Panc1 (cell line): ENCODE measurements around the gene SCART1. TPM values are rescaled to one million over a fixed set of nuclear protein-coding genes. Genes with fewer than 3 reads are reported as not detected.

Experiments used
- ATAC-seq: fragments of 200-7000 bp; cut with Tn5 transposase; 2 replicates; pipeline ENCODE4 v1.9.1; 2020; ENCODE audit warnings: mild to moderate bottlenecking, moderate library complexity
- BruUV-seq: library from RNA; stranded (reverse); fragments of 400-500 nt; replicated peaks from 2 replicates; lab custom pipeline; 2021; lab: Mats Ljungman, UMichigan
- CTCF ChIA-PET: fragments of 300-600 bp; sonication (Branson Sonifier 250); formaldehyde crosslinking; loops from one replicate; lab custom pipeline; 2022; ENCODE audit warnings: antibody characterized with exemption; lab: Charles Lee
- POLR2A ChIA-PET: fragments of 300-600 bp; sonication (Branson Sonifier 250); formaldehyde crosslinking; loops from one replicate; lab custom pipeline; 2022; ENCODE audit warnings: antibody characterized with exemption; lab: Charles Lee
- DNase-seq: peaks from one replicate; pipeline ENCODE4 v3.0.0-alpha.2; 2010; ENCODE audit warnings: low read depth, low spot score
- H3K27ac ChIP-seq: 2 replicates; pipeline ENCODE4 v1.5.1; 2011; ENCODE audit warnings: mild to moderate bottlenecking, low read length, inconsistent platforms
- H3K27me3 ChIP-seq: fragments of 200-500 bp; sonication (Bioruptor generic); 2 replicates; pipeline ENCODE4 v1.6.0; 2014; ENCODE audit warnings: low read length, inconsistent platforms; ENCODE audit not compliant: control insufficient read depth, insufficient read depth
- H3K36me3 ChIP-seq: fragments of 200-500 bp; sonication (Bioruptor generic); 2 replicates; pipeline ENCODE4 v1.5.1; 2014; ENCODE audit warnings: inconsistent platforms, mild to moderate bottlenecking, low read length, moderate library complexity; ENCODE audit not compliant: control insufficient read depth, insufficient read depth
- H3K4me1 ChIP-seq: 2 replicates; pipeline ENCODE4 v1.5.1; 2011; ENCODE audit warnings: inconsistent platforms, mild to moderate bottlenecking, low read length, moderate library complexity; ENCODE audit not compliant: control insufficient read depth, insufficient read depth
- H3K4me3 ChIP-seq, 2 experiments: 2 replicates each; pipeline ENCODE4 v1.5.1; 2011 to 2012; ENCODE audit warnings: low read depth in 2 of 2, low read length in 2 of 2, mild to moderate bottlenecking in 2 of 2, inconsistent platforms in 1 of 2, moderate library complexity in 1 of 2
- H3K9me3 ChIP-seq: fragments of 200-500 bp; sonication (Bioruptor generic); 2 replicates; pipeline ENCODE4 v1.5.1; 2014; ENCODE audit warnings: low read depth, mild to moderate bottlenecking, inconsistent platforms, low read length, moderate library complexity; ENCODE audit not compliant: control insufficient read depth, insufficient read depth
- CTCF ChIP-seq: fragments of 450-650 bp; IDR thresholded peaks from 2 replicates; pipeline ENCODE4 v1.5.1; 2017; ENCODE audit warnings: mild to moderate bottlenecking
- POLR2AphosphoS5 ChIP-seq: IDR thresholded peaks from 2 replicates; pipeline ENCODE4 v1.6.1; 2012; ENCODE audit warnings: mild to moderate bottlenecking, low read depth, low read length, moderate library complexity
- SIN3A ChIP-seq: IDR thresholded peaks from 2 replicates; pipeline ENCODE4 v1.6.1; 2012; ENCODE audit warnings: low read depth, mild to moderate bottlenecking, low read length, moderate library complexity, borderline replicate concordance; ENCODE audit not compliant: insufficient read depth
- TCF7L2 ChIP-seq: IDR thresholded peaks from 2 replicates; pipeline ENCODE4 v1.6.1; 2011; ENCODE audit warnings: mild to moderate bottlenecking, low read depth, low read length, inconsistent platforms
- in situ Hi-C: cut with HindIII; loops from 2 replicates; pipeline ENCODE4 v1.10.0; 2016; ENCODE audit warnings: low sequenced_read_pairs, low pct_unique_long_range_greater_than_20kb
- intact Hi-C: fragments of 100-400 bp; cut with micrococcal nuclease; formaldehyde crosslinking; loops from one replicate; pipeline ENCODE4 v1.10.0; 2022; ENCODE audit not compliant: unreplicated experiment
- total RNA-seq: library from RNA; stranded (reverse); gene quantifications from one replicate; pipeline ENCODE4 v1.2.1, GENCODE V29; 2021; ENCODE audit not compliant: unreplicated experiment
- TF ChIP-seq, protein P1 (sequence below), 2 experiments: IDR thresholded peaks; 2 replicates each; pipeline ENCODE4 v1.6.1; 2011 to 2012; ENCODE audit warnings: low read depth in 2 of 2, control low read depth in 1 of 2, low read length in 1 of 2, mild to moderate bottlenecking in 1 of 2, moderate library complexity in 1 of 2; ENCODE audit not compliant: insufficient read depth in 1 of 2

SCART1 gene
- total RNA-seq, 1 experiment from 2014 or later, result 0.57 TPM

DNA sequence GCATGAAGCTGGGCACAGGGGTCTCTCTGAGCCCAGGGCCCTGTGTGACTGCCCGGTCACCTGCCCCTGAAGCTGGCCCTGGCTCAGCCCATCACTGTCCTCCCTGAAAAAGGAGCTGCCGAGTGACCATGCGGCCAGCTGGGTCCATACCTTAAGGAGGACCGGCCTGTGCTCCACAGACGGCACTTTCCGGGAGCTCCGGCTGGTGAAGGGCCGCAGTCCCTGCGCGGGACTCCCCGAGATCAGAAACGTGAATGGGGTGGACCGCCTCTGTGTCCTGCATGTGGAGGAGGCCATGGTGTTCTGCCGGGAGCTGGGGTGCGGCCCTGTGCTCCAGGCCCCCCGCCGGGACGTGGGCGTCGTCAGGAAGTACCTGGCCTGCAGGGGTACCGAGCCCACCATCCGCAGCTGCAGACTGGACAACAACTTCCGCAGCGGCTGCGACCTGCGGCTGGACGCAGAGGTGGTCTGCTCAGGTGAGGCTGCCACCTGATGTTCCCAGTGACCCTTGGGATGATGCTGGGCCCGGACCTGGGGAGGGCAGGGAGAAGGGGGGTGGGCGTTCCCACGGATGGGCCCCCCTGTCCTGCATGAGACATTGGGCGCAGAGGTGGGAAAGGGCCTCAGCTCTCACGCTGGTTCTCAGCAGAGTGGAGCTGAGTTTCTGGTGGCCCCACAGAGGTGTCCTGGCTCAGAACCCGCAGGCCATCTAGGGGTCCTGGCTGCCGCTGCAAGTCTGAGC, 3.5 kb downstream of the SCART1 start:
- Histone ChIP-seq H3K4me1 (no peaks in the 10 kb centered on the region), H3K9me3 (no peaks in the 10 kb centered on the region), H3K36me3 (no peaks in the 10 kb centered on the region), H3K27ac (no peak overlapping the region), H3K4me3 (no peak overlapping the region), H3K27me3 (no peaks in the 10 kb centered on the region)
- CTCF ChIA-PET, result no interaction called here
- TF ChIP-seq POLR2AphosphoS5, result no peak
- TF ChIP-seq, protein P1, sequence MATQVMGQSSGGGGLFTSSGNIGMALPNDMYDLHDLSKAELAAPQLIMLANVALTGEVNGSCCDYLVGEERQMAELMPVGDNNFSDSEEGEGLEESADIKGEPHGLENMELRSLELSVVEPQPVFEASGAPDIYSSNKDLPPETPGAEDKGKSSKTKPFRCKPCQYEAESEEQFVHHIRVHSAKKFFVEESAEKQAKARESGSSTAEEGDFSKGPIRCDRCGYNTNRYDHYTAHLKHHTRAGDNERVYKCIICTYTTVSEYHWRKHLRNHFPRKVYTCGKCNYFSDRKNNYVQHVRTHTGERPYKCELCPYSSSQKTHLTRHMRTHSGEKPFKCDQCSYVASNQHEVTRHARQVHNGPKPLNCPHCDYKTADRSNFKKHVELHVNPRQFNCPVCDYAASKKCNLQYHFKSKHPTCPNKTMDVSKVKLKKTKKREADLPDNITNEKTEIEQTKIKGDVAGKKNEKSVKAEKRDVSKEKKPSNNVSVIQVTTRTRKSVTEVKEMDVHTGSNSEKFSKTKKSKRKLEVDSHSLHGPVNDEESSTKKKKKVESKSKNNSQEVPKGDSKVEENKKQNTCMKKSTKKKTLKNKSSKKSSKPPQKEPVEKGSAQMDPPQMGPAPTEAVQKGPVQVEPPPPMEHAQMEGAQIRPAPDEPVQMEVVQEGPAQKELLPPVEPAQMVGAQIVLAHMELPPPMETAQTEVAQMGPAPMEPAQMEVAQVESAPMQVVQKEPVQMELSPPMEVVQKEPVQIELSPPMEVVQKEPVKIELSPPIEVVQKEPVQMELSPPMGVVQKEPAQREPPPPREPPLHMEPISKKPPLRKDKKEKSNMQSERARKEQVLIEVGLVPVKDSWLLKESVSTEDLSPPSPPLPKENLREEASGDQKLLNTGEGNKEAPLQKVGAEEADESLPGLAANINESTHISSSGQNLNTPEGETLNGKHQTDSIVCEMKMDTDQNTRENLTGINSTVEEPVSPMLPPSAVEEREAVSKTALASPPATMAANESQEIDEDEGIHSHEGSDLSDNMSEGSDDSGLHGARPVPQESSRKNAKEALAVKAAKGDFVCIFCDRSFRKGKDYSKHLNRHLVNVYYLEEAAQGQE (IDR thresholded peaks at IDR 0.05; ENCODE audit: insufficient read depth in 1 of 2, low read depth in 2 of 2, low read length in 1 of 2), result no peak
- no peak for TF ChIP-seq CTCF
- no peak for DNase-seq
- 0 out of 2 replicates have a peak, but pooled peaks have one; percentile 8 for ATAC-seq
- POLR2A ChIA-PET, result no interaction called here
- in situ Hi-C loops (no loop called here), intact Hi-C loops (no loop called here)
- BruUV-seq, result no TSS peak

DNA sequence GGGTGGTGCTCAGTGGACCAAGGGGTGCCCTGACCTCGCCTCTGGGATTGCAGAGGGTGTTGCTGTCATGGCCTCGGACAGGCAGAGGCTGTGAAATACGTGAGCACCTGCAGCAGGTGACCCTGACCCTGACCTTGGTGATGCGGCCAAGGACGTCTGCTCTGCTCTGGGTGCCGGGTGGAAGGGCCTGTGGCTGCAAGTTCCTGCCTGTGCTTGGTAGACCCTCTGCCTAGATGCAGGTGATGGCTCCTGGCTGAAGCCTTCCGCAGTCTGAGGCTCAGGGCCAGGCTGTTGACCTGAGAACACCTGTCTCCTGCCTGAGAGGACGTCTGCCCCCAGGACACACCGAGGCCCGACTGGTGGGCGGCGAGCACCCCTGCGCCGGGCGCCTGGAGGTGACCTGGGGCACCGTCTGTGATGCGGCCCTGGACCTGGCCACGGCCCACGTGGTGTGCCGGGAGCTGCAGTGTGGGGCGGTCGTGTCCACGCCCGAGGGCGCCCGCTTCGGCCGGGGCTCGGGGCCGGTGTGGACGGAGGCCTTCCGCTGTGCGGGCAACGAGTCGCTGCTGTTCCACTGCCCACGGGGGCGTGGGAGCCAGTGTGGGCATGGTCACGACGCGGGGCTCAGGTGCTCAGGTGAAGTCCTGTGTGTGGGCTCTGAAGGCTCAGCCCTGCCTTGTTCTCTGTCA, 4.4 kb downstream of the SCART1 start:
- Histone ChIP-seq H3K27ac (no peak overlapping the region), H3K27me3 (peaks cover 3% of the 10 kb centered on the region; the same call in 1 of the 2 replicates), H3K4me1 (no peaks in the 10 kb centered on the region), H3K9me3 (no peaks in the 10 kb centered on the region), H3K4me3 (no peak overlapping the region), H3K36me3 (no peaks in the 10 kb centered on the region)
- no peak for DNase-seq
- POLR2A ChIA-PET, result no interaction called here
- in situ Hi-C loops (no loop called here), intact Hi-C loops (no loop called here)
- TF ChIP-seq POLR2AphosphoS5 (no peak), SIN3A (no peak), TCF7L2 (no peak), CTCF (no peak)
- TF ChIP-seq, protein P1 (IDR thresholded peaks at IDR 0.05; ENCODE audit: insufficient read depth in 1 of 2, low read depth in 2 of 2, low read length in 1 of 2), result no peak
- BruUV-seq, result no TSS peak
- CTCF ChIA-PET, result no interaction called here
- no peak for ATAC-seq
